ENCODE data around the gene HSD11B2. TPM values are rescaled to one million over a fixed set of nuclear protein-coding genes. Genes with fewer than 3 reads are reported as not detected.

The HSD11B2 gene
- total and polyA plus RNA-seq, 10 of the 15 experiments (the other 5 are each of a cell fraction or from before 2014, with no cell fraction given), result 0.09 to 0.34 (median 0.21) TPM; not detected in 2

- Histone ChIP-seq H4K20me1 (ENCODE audit: control insufficient read depth, insufficient read depth) (0 out of 2 replicates have a peak, but pooled peaks cover 2% of the 10 kb centered on the region), H3K36me3 (ENCODE audit: control insufficient read depth in 2 of 2, insufficient read depth in 2 of 2, low read length in 1 of 2) (no peaks in the 10 kb centered on the region), H3K4me3 (no peak overlapping the region), H3K4me1 (ENCODE audit: control insufficient read depth, insufficient read depth, low read length) (no peaks in the 10 kb centered on the region), H3K27me3 (replicated peaks in 1 of 2; ENCODE audit: control insufficient read depth in 2 of 2, insufficient read depth in 2 of 2, low read length in 1 of 2) (peaks cover 2 to 6% of the 10 kb centered on the region in 2 experiments; a peak in 3 of 4 replicates), H3K9me3 (replicated peaks; ENCODE audit: control insufficient read depth, insufficient read depth, low read length) (no peaks in the 10 kb centered on the region), H3K79me2 (ENCODE audit: control insufficient read depth, insufficient read depth, low read length) (no peaks in the 10 kb centered on the region), H3K4me2 (ENCODE audit: control insufficient read depth, insufficient read depth) (no peak overlapping the region), H2AFZ (ENCODE audit: control insufficient read depth, low read depth, low read length) (no peak overlapping the region), H3K27ac (ENCODE audit: control insufficient read depth, insufficient read depth) (no peak overlapping the region), H3K9ac (ENCODE audit: control insufficient read depth, insufficient read depth, low read length) (no peak overlapping the region)
- intact Hi-C loops (cut with micrococcal nuclease; ENCODE audit: unreplicated experiment), result no loop called here
- BruUV-seq (replicated peaks), result no TSS peak
- RAD21 ChIA-PET (ENCODE audit: unreplicated experiment), result interaction anchor here (0.9 kb wide), 1 partner anchor 160 kb away, joined by 3 read pairs; no protein-coding TSS in a partner anchor
- POLR2A ChIA-PET, result no interaction called here
- ATAC-seq (no peak), DNase-seq (ENCODE audit: low read depth, low spot score) (no peak), FAIRE-seq (no peak)
- 0% methylated on average over 1 of the region's 3 CpGs for WGBS (ENCODE audit: insufficient coverage, insufficient replicate concordance, low lambda C conversion rate, missing lambda C conversion rate)
- TF ChIP-seq DPF2 (IDR thresholded peaks at IDR 0.05), result no peak
- TF ChIP-seq ZBTB33 (IDR thresholded peaks at IDR 0.05), result no peak
- TF ChIP-seq SREBF2 (IDR thresholded peaks at IDR 0.05; ENCODE audit: low read length), result no peak
- TF ChIP-seq CBFB (IDR thresholded peaks at IDR 0.05; ENCODE audit: low read depth), result no peak
- TF ChIP-seq RAD21 (IDR thresholded peaks at IDR 0.05; ENCODE audit: insufficient read depth, low read depth, low read length), result no peak
- no peak for TF ChIP-seq BCLAF1 (IDR thresholded peaks at IDR 0.05)
- no peak for TF ChIP-seq IKZF2 (IDR thresholded peaks at IDR 0.05)
- TF ChIP-seq ZNF592 (IDR thresholded peaks at IDR 0.05), result no peak
- no peak for TF ChIP-seq EP300 (IDR thresholded peaks at IDR 0.05; ENCODE audit: borderline replicate concordance in 1 of 2, control insufficient read depth in 1 of 2, low read depth in 2 of 2, low read length in 2 of 2)
- TF ChIP-seq HDGF (IDR thresholded peaks at IDR 0.05), result no peak
- no peak for TF ChIP-seq NR2C1 (IDR thresholded peaks at IDR 0.05)
- no peak for TF ChIP-seq TCF7 (IDR thresholded peaks at IDR 0.05; ENCODE audit: borderline replicate concordance)
- no peak for TF ChIP-seq MXI1 (IDR thresholded peaks at IDR 0.05; ENCODE audit: low read depth, low read length)
- TF ChIP-seq SMAD1 (IDR thresholded peaks at IDR 0.05; ENCODE audit: low read depth, partially characterized antibody), result no peak
- SMC1A ChIA-PET (ENCODE audit: uncharacterized antibody, unreplicated experiment), result no interaction called here
- in situ Hi-C loops (cut with MboI), result loop anchor here (25.0 kb wide), 1 partner anchor 433 kb away; the partner anchor contains the start of gene CES4A
- CTCF ChIA-PET, result interaction anchor here (0.8 kb wide), 1 partner anchor 47 kb away, joined by 4 read pairs; no protein-coding TSS in a partner anchor
These were observed 11.0 kb upstream of the HSD11B2 start for GRCh38 chr16:67419931-67420330.
